GM18907 (cell line): Measurements from ENCODE around the gene SNORC.

Experiments
- ATAC-seq: cut with Tn5 transposase; IDR thresholded peaks from one replicate; pipeline ENCODE4 v1.9.1; 2021; ENCODE audit warnings: mild to moderate bottlenecking, moderate library complexity; ENCODE audit not compliant: unreplicated experiment

Gene SNORC

GRCh38 chr2:232882085-232882484 lies 12.0 kb downstream of the SNORC start:
- no peak for ATAC-seq

- ATAC-seq, result no peak
Measured at GRCh38 chr2:232882505-232883115, 12.5 kb downstream of the SNORC start.

GRCh38 chr2:232883116-232883721 lies 13.2 kb downstream of the SNORC start:
- no peak for ATAC-seq

GRCh38 chr2:232884001-232884421 lies 13.9 kb downstream of the SNORC start:
- no peak for ATAC-seq

GRCh38 chr2:232884549-232885263 lies 14.6 kb downstream of the SNORC start:
- no peak for ATAC-seq

- ATAC-seq, result no peak
Measured at GRCh38 chr2:232885264-232885961, 15.3 kb downstream of the SNORC start.

- no peak for ATAC-seq
Measured at GRCh38 chr2:232886176-232886575, 16.1 kb downstream of the SNORC start.

GRCh38 chr2:232886632-232887031 lies 16.6 kb downstream of the SNORC start:
- no peak for ATAC-seq

GRCh38 chr2:232887171-232887850 lies 17.2 kb downstream of the SNORC start:
- ATAC-seq, result no peak

- no peak for ATAC-seq
Measured at GRCh38 chr2:232888099-232888836, 18.2 kb downstream of the SNORC start.

GRCh38 chr2:232888839-232889529 lies 18.9 kb downstream of the SNORC start:
- ATAC-seq, result no peak

GRCh38 chr2:232889876-232890401 lies 19.9 kb downstream of the SNORC start:
- ATAC-seq, result no peak

- ATAC-seq, result no peak
Measured at GRCh38 chr2:232890536-232890895, 20.5 kb downstream of the SNORC start.

GRCh38 chr2:232890896-232891601 lies 21.0 kb downstream of the SNORC start:
- no peak for ATAC-seq

GRCh38 chr2:232891621-232892071 lies 21.6 kb downstream of the SNORC start:
- no peak for ATAC-seq

GRCh38 chr2:232892221-232892620 lies 22.2 kb downstream of the SNORC start:
- ATAC-seq, result no peak

- ATAC-seq, result no peak
Measured at GRCh38 chr2:232892843-232893242, 22.8 kb downstream of the SNORC start.

- no peak for ATAC-seq
Measured at GRCh38 chr2:232893834-232894233, 23.8 kb downstream of the SNORC start.

- ATAC-seq, result no peak
Measured at GRCh38 chr2:232894251-232894650, 24.2 kb downstream of the SNORC start.
